ENCODE data around the gene SAMSN1. TPM values are rescaled to one million over a fixed set of nuclear protein-coding genes. Genes with fewer than 3 reads are reported as not detected.
A peak's percentile ranks its signal among the peaks of the same experiment; 100 is the strongest.

The SAMSN1 gene
- polyA plus RNA-seq, 3 donors from 2014 or later = 15.4 to 21.0 (median 19.6) TPM

DNA sequence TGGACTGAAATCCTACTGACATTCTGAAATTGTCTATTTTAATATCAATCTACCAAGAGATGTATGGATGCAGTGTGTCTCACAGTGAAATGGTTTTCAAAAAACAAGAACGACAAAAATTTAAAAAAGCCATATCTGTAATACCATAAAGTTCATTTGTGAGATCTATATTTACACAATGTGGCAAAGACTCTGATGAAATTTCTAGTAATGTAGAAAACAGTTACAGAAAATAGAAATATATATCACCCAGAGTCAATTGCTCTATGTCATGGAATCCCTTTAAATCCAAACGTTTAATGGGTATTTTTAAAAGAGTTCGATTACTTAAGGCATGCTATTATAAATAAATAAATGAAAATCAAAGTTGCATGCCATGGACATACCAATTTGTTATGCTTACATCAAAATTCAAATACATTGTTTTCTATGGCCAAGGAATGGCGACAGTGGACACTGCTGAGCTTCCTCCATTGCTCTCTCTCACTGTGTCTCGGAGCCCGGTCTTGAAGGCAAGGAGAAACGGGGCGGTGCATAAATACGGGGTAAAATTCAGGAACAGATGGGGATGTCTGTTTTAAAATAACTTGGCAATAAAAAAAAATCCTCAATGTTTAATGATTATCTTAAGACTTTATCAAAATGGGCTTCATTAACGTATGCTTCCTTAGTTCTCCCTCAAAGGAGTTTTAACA is 37.0 kb upstream of the SAMSN1 start:
- H3K9me3 Mint-ChIP-seq = no peaks in the 10 kb centered on the region
- no peaks in the 10 kb centered on the region for H3K4me1 Mint-ChIP-seq
- DNase-seq = no peak
- no peaks in the 10 kb centered on the region for H3K36me3 Mint-ChIP-seq
- no peak overlapping the region for H3K4me3 Mint-ChIP-seq
- no peak overlapping the region for H3K27ac Mint-ChIP-seq
- H3K27me3 Mint-ChIP-seq (ENCODE audit: low read depth in 3 of 3) = no peaks in the 10 kb centered on the region

DNA sequence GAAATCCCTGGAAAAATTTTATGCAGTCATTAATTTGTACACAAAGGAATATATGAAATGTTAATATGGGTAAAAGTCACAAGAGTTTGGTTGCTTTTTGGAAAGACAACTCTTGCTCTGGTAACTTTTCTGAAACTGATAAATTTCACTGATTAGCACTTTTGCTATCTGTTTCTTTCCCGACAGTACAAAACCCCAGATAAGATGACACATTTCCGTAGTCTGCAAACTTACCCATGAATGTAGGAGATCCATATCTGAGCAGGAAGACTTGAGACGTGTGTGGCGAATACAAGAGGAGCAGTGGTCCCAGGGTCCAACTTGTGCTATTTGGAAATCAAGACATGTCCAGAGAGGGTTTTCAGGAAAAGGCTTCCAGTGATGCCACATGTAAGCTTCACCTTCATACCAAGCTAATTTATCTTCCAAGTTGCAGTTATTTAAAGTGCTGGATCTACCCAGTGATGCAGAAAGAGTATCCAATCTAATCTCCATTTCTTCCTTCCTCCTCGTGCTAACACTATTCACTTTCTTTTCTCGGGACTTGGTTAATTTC is 35.9 kb upstream of the SAMSN1 start:
- peak overlapping the region in 1 of 5 donors; percentile 14 for H3K4me3 Mint-ChIP-seq
- H3K27ac Mint-ChIP-seq = peak overlapping the region in 1 of 6 donors; percentile 5
- H3K36me3 Mint-ChIP-seq = no peaks in the 10 kb centered on the region
- DNase-seq = no peak
- peaks cover 0 to 3% (median 0%) of the 10 kb centered on the region in 3 donors for H3K27me3 Mint-ChIP-seq (ENCODE audit: low read depth in 3 of 3)
- no peaks in the 10 kb centered on the region for H3K4me1 Mint-ChIP-seq
- H3K9me3 Mint-ChIP-seq = no peaks in the 10 kb centered on the region

DNA sequence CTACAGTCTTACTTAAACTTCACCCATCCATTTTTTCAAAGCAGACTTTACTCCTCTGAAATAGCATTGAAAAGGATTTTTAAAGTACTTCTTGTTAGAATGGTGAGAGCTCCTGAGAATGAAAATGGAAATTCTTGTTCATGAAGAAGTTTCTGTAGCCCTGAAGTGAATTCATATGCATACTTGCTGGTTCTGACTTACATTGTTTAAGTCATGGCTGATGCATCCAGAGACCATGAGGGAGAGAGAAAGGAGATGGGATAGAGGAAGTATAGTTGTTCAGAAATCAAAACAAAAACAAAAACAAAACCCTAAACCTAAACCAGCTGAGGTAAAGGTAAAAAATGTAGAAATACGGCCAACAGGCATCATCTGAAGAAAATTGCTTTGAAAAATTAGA is 27.1 kb upstream of the SAMSN1 start:
- Mint-ChIP-seq H3K27ac (no peak overlapping the region), H3K4me3 (no peak overlapping the region), H3K4me1 (no peaks in the 10 kb centered on the region), H3K36me3 (peaks cover 0 to 4% (median 0%) of the 10 kb centered on the region in 3 donors), H3K9me3 (no peaks in the 10 kb centered on the region), H3K27me3 (ENCODE audit: low read depth in 3 of 3) (peaks cover 0 to 3% (median 2%) of the 10 kb centered on the region in 3 donors)
- DNase-seq = no peak

DNA sequence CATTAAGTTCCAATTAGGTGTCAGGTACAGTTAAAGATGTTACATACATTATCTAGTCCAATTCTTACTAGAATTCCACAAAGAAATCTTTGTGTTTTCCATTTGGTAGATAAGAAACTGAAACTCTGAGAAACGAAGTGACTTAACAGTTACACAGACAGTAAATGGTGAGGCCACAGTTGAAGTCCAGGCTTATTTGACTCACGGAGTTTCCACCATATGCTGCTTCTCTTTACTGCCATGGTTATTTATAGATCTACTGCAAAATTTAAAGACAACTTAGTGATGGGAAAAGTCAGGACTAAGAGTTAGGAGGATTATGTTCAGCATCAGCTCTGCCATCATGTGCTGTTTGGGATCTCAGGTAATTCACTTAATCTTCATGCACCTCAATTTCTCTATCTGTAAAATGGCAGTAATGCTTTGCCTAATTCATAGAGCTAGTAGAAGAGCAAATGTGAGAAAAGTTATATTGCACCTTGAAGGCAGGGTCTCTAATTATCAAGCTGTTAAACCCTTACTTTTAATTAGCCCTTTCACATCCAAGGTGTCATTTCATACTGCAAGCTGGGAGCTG is 26.2 kb upstream of the SAMSN1 start:
- peaks cover 0 to 4% (median 0%) of the 10 kb centered on the region in 3 donors for H3K36me3 Mint-ChIP-seq
- no peak overlapping the region for H3K4me3 Mint-ChIP-seq
- peaks cover 0 to 2% (median 0%) of the 10 kb centered on the region in 3 donors for H3K27me3 Mint-ChIP-seq (ENCODE audit: low read depth in 3 of 3)
- no peak overlapping the region for H3K27ac Mint-ChIP-seq
- H3K4me1 Mint-ChIP-seq = no peaks in the 10 kb centered on the region
- no peaks in the 10 kb centered on the region for H3K9me3 Mint-ChIP-seq
- no peak for DNase-seq

DNA sequence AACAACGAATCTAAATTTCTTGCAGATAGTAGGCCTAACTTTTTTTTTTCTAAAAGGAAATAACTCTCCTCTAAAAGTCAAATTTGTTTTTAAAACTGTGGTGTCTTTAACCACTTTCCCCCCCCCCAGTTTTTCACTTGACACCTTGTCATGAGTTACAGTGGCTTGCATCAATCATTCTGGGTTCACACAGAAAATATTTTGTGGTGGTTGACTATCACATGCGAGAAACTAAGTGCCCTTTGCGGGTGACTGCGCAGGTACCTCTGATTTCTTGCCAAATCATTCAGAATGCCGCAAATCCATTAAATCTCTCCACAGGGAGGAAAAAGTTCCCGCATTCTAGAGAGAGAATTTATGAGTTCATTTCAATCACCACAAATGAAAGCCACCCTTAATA is 23.8 kb upstream of the SAMSN1 start:
- Mint-ChIP-seq H3K27ac (peak overlapping the region in 1 of 6 donors; percentile 50), H3K27me3 (ENCODE audit: low read depth in 3 of 3) (no peaks in the 10 kb centered on the region), H3K9me3 (no peaks in the 10 kb centered on the region), H3K36me3 (peaks cover 0 to 4% (median 0%) of the 10 kb centered on the region in 3 donors), H3K4me1 (no peaks in the 10 kb centered on the region), H3K4me3 (peak overlapping the region in 1 of 5 donors; percentile 30)
- no peak for DNase-seq

DNA sequence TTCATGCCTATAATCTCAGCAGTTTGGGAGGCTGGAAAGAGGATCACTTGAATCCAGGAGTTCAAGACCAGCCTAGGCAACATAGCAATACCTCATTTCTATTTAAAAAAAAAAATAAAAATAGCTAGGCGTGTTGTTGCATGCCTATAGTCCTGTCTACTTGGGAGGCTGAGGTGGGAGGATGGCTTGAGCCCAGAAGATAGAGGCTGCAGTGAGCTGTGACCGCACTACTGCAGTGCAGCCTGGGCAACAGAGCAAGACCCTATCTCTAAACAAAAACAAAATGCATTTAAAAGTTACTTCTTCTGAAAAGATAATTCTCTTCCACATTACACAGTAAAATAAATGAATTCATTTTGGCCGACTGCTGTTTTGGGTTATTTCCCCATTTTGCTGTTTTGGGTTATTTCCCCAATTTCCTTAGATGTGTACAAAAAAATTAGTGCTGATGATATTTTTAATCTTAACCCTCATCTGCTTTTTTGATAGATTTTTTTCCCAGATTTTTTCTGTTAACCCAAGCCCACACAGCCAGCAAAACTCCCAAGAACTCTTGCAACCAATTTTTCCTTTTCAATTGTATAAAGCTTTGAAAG is 23.0 kb upstream of the SAMSN1 start:
- H3K4me1 Mint-ChIP-seq = no peaks in the 10 kb centered on the region
- H3K9me3 Mint-ChIP-seq = no peaks in the 10 kb centered on the region
- no peak overlapping the region for H3K4me3 Mint-ChIP-seq
- peak overlapping the region in 1 of 6 donors; percentile 50 for H3K27ac Mint-ChIP-seq
- DNase-seq = no peak
- peaks cover 0 to 4% (median 0%) of the 10 kb centered on the region in 3 donors for H3K36me3 Mint-ChIP-seq
- no peaks in the 10 kb centered on the region for H3K27me3 Mint-ChIP-seq (ENCODE audit: low read depth in 3 of 3)

DNA sequence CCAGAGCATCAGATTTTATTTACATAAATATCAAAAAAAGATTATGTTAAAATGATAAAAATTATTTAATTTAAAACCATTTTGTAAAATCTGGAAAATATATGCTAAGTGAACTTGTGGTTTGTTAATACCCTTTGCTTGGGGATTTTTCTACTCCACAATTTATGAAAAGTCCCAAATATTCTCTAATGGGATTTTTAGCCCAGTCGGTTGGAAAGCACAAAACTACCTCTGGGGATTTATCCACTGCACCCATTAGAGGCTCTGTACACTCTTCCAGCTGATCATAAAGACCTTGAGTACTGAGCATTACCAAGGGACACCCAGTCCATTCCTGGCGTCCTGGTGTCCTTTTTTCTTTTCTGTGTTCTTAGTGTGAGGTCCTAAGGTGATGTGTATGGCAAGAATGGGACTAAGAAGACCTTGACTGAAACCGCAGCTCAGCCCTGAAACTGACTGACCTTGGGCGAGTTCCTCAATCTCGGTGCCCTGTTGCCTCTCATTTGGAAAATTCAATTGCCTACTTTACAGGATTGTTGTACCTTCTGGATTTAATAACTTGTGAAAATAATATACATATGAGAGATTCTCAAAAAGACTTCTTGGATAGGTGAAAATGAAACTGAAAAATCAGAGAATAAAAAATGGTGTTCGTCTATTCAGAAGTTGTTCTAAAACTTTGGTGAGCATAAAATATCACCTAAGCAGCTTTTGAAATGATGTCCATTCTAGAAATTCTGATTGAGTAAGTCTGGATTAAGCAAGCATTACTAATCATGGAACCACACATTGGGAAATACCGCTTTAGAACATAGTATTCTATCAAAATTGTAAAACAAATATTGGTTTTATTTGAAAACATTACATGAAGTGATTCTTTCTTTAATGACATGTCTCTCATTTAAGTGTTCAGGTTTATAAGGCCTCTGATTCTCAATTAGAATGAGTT is 21.5 kb upstream of the SAMSN1 start:
- Mint-ChIP-seq H3K9me3 (no peaks in the 10 kb centered on the region), H3K4me1 (no peaks in the 10 kb centered on the region), H3K27ac (no peak overlapping the region), H3K27me3 (ENCODE audit: low read depth in 3 of 3) (no peaks in the 10 kb centered on the region), H3K36me3 (peaks cover 0 to 4% (median 0%) of the 10 kb centered on the region in 3 donors), H3K4me3 (no peak overlapping the region)
- DNase-seq = no peak

DNA sequence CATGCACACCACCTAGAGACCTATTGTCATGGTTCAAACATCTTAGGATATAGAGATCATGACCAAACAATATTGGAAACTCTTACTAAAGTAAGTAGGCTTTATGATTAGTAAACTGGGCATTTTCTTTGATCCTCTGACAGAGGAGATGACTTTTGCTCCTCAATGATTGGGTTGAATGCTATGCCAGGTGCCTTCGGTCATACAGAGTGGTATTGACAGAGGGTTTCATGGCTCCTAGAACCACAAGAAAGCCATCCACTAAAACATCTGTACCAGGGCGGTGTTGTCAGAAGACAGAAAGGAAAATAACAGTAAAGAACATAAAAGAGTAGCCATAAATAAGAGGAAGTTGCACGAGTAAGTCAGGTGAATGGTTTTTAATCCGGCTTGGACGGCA is 20.8 kb upstream of the SAMSN1 start:
- no peak overlapping the region for H3K4me3 Mint-ChIP-seq
- H3K4me1 Mint-ChIP-seq = no peaks in the 10 kb centered on the region
- no peak overlapping the region for H3K27ac Mint-ChIP-seq
- no peak for DNase-seq
- H3K9me3 Mint-ChIP-seq = no peaks in the 10 kb centered on the region
- peaks cover 0 to 4% (median 0%) of the 10 kb centered on the region in 3 donors for H3K36me3 Mint-ChIP-seq
- H3K27me3 Mint-ChIP-seq (ENCODE audit: low read depth in 3 of 3) = no peaks in the 10 kb centered on the region

DNA sequence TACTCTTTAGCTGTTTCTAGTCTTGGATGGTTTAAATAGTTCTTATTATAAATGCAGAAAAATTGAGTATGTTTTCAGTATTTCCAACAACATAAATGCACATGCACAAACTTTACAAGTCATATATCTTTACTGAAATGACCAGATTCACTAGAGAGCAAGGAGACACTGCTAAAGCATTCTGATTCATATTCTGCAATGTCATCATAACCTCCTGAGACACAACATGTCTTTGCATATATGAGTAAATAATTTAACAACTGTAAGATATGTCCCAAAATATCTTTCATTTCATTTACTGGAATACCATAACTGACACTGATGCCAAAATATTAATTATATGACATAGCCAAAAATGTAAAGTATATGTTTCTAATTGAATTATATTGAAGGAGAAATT is 16.8 kb upstream of the SAMSN1 start:
- Mint-ChIP-seq H3K4me1 (no peaks in the 10 kb centered on the region), H3K27ac (no peak overlapping the region), H3K36me3 (peaks cover 0 to 4% (median 4%) of the 10 kb centered on the region in 3 donors), H3K9me3 (no peaks in the 10 kb centered on the region), H3K27me3 (ENCODE audit: low read depth in 3 of 3) (peaks cover 0 to 3% (median 0%) of the 10 kb centered on the region in 3 donors), H3K4me3 (no peak overlapping the region)
- DNase-seq = no peak

DNA sequence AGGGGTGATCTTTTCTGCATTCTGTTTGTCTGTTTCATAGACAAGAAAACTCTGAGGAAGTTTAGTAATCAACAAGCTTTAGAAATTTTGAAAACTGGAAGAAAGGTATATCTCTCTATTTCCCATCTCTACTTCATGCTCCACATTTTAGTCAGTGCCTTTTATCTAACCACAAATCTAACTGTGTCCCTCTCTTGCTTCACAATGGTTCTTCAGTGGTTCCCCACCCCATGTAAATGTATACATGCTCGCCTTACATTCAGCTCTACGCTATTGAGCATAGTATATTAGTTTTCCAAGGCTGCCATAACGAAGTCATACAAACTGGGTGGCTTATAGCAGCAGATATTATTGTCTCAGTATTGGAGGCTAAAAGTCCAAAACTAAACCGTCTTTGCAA is 14.4 kb upstream of the SAMSN1 start:
- Mint-ChIP-seq H3K27me3 (ENCODE audit: low read depth in 3 of 3) (peaks cover 0 to 3% (median 0%) of the 10 kb centered on the region in 3 donors), H3K4me3 (no peak overlapping the region), H3K27ac (no peak overlapping the region), H3K36me3 (peaks cover 0 to 4% (median 0%) of the 10 kb centered on the region in 3 donors), H3K4me1 (no peaks in the 10 kb centered on the region), H3K9me3 (no peaks in the 10 kb centered on the region)
- DNase-seq = no peak

DNA sequence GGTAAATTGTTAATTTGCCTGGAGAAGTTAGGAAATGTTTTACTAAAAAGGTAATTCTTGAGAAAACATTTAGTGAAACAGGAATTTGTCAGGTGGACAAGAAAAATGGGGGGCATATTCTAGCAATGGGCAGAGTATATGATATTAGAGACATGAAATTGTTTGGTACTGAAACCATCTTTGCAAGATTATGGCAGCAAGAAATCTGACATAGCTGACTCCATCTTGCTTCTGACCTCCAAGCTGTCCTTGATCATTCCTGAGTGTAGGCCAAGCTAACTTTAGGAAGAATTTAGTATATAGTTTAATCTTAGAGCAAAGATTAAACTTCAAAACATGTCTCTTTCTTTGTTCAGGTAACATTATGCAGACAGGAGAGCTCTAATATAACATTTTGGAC is 14.0 kb upstream of the SAMSN1 start:
- Mint-ChIP-seq H3K27me3 (ENCODE audit: low read depth in 3 of 3) (peaks cover 0 to 3% (median 0%) of the 10 kb centered on the region in 3 donors), H3K9me3 (no peaks in the 10 kb centered on the region), H3K36me3 (peaks cover 0 to 4% (median 0%) of the 10 kb centered on the region in 3 donors), H3K27ac (no peak overlapping the region), H3K4me1 (no peaks in the 10 kb centered on the region), H3K4me3 (no peak overlapping the region)
- no peak for DNase-seq

DNA sequence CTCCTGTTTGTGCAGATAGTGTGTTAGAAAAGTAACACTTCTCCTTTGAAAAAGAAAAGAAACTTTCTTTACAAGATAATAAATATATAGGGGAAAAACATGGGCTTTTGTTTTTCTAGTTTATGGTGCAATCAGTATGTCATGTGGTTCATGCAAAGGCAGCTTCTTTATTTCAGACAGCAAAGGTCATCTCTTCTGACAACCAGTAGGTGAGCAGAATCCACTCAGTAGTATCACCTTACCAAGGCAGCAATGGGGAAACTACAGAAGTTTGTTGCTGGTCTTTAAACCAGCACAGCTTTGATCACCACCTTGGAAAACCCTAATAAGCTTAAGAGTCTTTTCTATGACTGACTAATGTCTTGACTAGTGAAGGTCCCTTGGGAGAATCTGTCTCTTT is 13.0 kb upstream of the SAMSN1 start:
- Mint-ChIP-seq H3K9me3 (no peaks in the 10 kb centered on the region), H3K27me3 (ENCODE audit: low read depth in 3 of 3) (peaks cover 0 to 3% (median 0%) of the 10 kb centered on the region in 3 donors), H3K4me3 (no peak overlapping the region), H3K27ac (no peak overlapping the region), H3K36me3 (peaks cover 0 to 4% (median 0%) of the 10 kb centered on the region in 3 donors), H3K4me1 (no peaks in the 10 kb centered on the region)
- DNase-seq = no peak

DNA sequence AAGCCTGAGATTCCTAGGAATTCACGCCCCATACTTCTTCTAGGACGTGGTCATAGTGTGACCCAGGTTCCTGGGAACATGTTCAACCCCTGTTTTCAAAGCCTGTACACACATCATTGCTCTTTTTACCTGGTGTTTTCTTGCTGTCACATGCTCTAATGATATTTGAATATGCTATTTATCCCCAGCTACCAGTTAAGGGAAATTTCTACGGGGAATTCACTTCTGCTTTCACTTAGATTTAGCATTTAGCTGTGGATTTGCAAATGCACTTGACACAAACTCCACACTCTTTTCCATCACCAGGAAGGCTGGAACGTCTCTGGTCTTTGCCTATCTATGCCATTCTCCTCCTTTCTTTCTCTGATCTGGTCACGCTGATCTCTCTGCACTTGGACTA is 11.3 kb upstream of the SAMSN1 start:
- Mint-ChIP-seq H3K4me1 (no peaks in the 10 kb centered on the region), H3K27ac (no peak overlapping the region), H3K27me3 (ENCODE audit: low read depth in 3 of 3) (peaks cover 0 to 3% (median 0%) of the 10 kb centered on the region in 3 donors), H3K4me3 (no peak overlapping the region), H3K9me3 (no peaks in the 10 kb centered on the region), H3K36me3 (peaks cover 0 to 4% (median 4%) of the 10 kb centered on the region in 3 donors)
- DNase-seq = no peak

Data from immature natural killer cell (primary cell).